ENCODE results near the gene RPL27. TPM values are rescaled to one million over a fixed set of nuclear protein-coding genes. Genes with fewer than 3 reads are reported as not detected.
A peak's percentile ranks its signal among the peaks of the same experiment; 100 is the strongest.

Gene RPL27
- total and polyA plus RNA-seq, 2 of the 13 experiments (the other 11 are each of a cell fraction or from before 2014, with no cell fraction given) = 1,585 to 5,840 TPM

GRCh38 chr17:43024407-43025289, 26.4 kb downstream of the RPL27 start, which contains the start of gene RND2 (continued):
- TF ChIP-seq, protein P1, sequence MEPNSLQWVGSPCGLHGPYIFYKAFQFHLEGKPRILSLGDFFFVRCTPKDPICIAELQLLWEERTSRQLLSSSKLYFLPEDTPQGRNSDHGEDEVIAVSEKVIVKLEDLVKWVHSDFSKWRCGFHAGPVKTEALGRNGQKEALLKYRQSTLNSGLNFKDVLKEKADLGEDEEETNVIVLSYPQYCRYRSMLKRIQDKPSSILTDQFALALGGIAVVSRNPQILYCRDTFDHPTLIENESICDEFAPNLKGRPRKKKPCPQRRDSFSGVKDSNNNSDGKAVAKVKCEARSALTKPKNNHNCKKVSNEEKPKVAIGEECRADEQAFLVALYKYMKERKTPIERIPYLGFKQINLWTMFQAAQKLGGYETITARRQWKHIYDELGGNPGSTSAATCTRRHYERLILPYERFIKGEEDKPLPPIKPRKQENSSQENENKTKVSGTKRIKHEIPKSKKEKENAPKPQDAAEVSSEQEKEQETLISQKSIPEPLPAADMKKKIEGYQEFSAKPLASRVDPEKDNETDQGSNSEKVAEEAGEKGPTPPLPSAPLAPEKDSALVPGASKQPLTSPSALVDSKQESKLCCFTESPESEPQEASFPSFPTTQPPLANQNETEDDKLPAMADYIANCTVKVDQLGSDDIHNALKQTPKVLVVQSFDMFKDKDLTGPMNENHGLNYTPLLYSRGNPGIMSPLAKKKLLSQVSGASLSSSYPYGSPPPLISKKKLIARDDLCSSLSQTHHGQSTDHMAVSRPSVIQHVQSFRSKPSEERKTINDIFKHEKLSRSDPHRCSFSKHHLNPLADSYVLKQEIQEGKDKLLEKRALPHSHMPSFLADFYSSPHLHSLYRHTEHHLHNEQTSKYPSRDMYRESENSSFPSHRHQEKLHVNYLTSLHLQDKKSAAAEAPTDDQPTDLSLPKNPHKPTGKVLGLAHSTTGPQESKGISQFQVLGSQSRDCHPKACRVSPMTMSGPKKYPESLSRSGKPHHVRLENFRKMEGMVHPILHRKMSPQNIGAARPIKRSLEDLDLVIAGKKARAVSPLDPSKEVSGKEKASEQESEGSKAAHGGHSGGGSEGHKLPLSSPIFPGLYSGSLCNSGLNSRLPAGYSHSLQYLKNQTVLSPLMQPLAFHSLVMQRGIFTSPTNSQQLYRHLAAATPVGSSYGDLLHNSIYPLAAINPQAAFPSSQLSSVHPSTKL (CRISPR knock-in tag; IDR thresholded peaks at IDR 0.05) = peak; percentile 54; the same call in 1 of the 2 replicates
- TF ChIP-seq KDM6A (CRISPR knock-in tag; IDR thresholded peaks at IDR 0.05; ENCODE audit: low read depth) (no peak), ZNF263 (CRISPR knock-in tag; IDR thresholded peaks at IDR 0.05) (0 out of 2 replicates have a peak, but pooled peaks have one; percentile 20), GATAD2A (CRISPR knock-in tag; IDR thresholded peaks at IDR 0.05) (peak; percentile 86), ETV6 (CRISPR knock-in tag; conservative IDR thresholded peaks at IDR 0.05) (0 out of 2 replicates have a peak, but pooled peaks have one; percentile 30), JARID2 (CRISPR knock-in tag; IDR thresholded peaks at IDR 0.05; ENCODE audit: insufficient replicate concordance) (peak; percentile 87), ZNF792 (CRISPR knock-in tag; IDR thresholded peaks at IDR 0.05) (peak; percentile 66; the same call in 1 of the 2 replicates), PRDM4 (CRISPR knock-in tag; IDR thresholded peaks at IDR 0.05; ENCODE audit: borderline replicate concordance) (peak; percentile 87; the same call in 1 of the 2 replicates), KDM5B (CRISPR knock-in tag; IDR thresholded peaks at IDR 0.05; ENCODE audit: borderline replicate concordance) (peak; percentile 52; the same call in 1 of the 2 replicates), ZSCAN29 (CRISPR knock-in tag; conservative IDR thresholded peaks at IDR 0.05) (0 out of 2 replicates have a peak, but pooled peaks have one; percentile 70), ZNF550 (CRISPR knock-in tag; IDR thresholded peaks at IDR 0.05; ENCODE audit: borderline replicate concordance) (0 out of 2 replicates have a peak, but pooled peaks have one; percentile 74), ZNF546 (CRISPR knock-in tag; conservative IDR thresholded peaks at IDR 0.05) (peak; percentile 75; the same call in 1 of the 2 replicates), EP300 (IDR thresholded peaks at IDR 0.05; ENCODE audit: low read depth in 2 of 2, low read length in 2 of 2) (peak in 1 of 2 experiments; percentile 54; a peak in 2 of 4 replicates), EP300 (CRISPR knock-in tag; IDR thresholded peaks at IDR 0.05; ENCODE audit: borderline replicate concordance) (no peak; the same call in 1 of the 2 replicates), ZNF552 (CRISPR knock-in tag; IDR thresholded peaks at IDR 0.05; ENCODE audit: borderline replicate concordance) (0 out of 2 replicates have a peak, but pooled peaks have one; percentile 65), KLF13 (CRISPR knock-in tag; IDR thresholded peaks at IDR 0.05) (peak; percentile 64; the same call in 1 of the 2 replicates), RXRA (CRISPR knock-in tag; IDR thresholded peaks at IDR 0.05) (peak; percentile 33; the same call in 1 of the 2 replicates)
- TF ChIP-seq, protein P2, sequence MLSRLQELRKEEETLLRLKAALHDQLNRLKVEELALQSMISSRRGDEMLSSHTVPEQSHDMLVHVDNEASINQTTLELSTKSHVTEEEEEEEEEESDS (CRISPR knock-in tag; IDR thresholded peaks at IDR 0.05; ENCODE audit: borderline replicate concordance) = no peak
- TF ChIP-seq, protein P3, sequence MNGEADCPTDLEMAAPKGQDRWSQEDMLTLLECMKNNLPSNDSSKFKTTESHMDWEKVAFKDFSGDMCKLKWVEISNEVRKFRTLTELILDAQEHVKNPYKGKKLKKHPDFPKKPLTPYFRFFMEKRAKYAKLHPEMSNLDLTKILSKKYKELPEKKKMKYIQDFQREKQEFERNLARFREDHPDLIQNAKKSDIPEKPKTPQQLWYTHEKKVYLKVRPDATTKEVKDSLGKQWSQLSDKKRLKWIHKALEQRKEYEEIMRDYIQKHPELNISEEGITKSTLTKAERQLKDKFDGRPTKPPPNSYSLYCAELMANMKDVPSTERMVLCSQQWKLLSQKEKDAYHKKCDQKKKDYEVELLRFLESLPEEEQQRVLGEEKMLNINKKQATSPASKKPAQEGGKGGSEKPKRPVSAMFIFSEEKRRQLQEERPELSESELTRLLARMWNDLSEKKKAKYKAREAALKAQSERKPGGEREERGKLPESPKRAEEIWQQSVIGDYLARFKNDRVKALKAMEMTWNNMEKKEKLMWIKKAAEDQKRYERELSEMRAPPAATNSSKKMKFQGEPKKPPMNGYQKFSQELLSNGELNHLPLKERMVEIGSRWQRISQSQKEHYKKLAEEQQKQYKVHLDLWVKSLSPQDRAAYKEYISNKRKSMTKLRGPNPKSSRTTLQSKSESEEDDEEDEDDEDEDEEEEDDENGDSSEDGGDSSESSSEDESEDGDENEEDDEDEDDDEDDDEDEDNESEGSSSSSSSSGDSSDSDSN (CRISPR knock-in tag; IDR thresholded peaks at IDR 0.05) = peak; percentile 35

All from HepG2 (cell line).